GM12801 (cell line): ENCODE measurements around the gene CYP17A1.

Source experiments
- CTCF ChIP-seq: IDR thresholded peaks from one replicate; pipeline ENCODE4 v1.5.1; 2011; ENCODE audit warnings: control low read depth; ENCODE audit not compliant: insufficient read length; ENCODE audit errors: extremely low read depth

CYP17A1 gene

GRCh38 chr10:102837230-102837721, at the start of gene CYP17A1:
Gene CYP17A1 (minus strand): TSS chr10:102837413. CDS start chr10:102837361, 52 bp downstream.
- no peak for TF ChIP-seq CTCF

GRCh38 chr10:102880256-102880655, 43.0 kb upstream of the CYP17A1 start:
- TF ChIP-seq CTCF, result no peak

GRCh38 chr10:102878629-102879028, 41.4 kb upstream of the CYP17A1 start:
- no peak for TF ChIP-seq CTCF

GRCh38 chr10:102876747-102877153, 39.5 kb upstream of the CYP17A1 start:
- no peak for TF ChIP-seq CTCF

- no peak for TF ChIP-seq CTCF
These were observed 35.0 kb upstream of the CYP17A1 start for GRCh38 chr10:102872163-102872562.

- no peak for TF ChIP-seq CTCF
These were observed 33.0 kb upstream of the CYP17A1 start for GRCh38 chr10:102870221-102870620.

- no peak for TF ChIP-seq CTCF
These were observed 32.3 kb upstream of the CYP17A1 start, which contains the start of gene AS3MT for GRCh38 chr10:102869258-102870198. Gene AS3MT (plus strand): TSS chr10:102869470. CDS start chr10:102869593, 123 bp downstream.
